Measurements from ENCODE around the gene LRRC45. TPM values are rescaled to one million over a fixed set of nuclear protein-coding genes. Genes with fewer than 3 reads are reported as not detected.

The LRRC45 gene
- total and polyA plus RNA-seq, 2 of the 4 experiments (the other 2 are of a cell fraction): 7.2 to 10.2 TPM

DNA sequence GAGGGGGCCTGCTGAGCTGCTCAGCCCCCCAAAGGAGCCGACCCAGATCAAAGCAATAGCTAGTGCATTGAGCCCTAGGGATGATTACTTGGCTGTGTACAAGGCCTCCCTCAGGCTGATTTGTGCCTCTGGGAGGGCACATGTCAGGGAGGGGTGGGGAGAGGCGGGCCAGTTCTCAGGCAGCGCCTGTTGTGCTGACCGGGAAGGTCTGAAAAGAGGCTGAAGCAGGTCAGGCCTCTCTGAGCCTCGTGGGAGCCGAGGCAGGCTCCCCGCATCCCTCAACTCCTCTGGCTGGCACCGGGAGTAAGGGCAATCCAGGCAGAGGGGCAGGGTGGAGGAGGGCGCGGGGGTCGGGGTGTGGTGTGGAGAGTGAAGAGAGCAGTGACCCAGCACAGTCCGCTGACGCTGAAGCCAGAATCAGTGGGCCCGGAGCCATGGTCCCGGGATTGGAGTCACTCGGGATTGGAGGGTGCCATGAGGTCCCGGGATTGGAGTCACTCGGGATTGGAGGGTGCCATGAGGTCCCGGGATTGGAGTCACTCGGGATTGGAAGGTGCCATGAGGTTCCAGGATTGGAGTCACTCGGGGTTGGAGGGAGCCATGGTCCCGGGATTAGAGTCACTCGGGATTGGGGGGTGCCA lies 11.4 kb downstream of the LRRC45 start:
- Histone ChIP-seq H3K36me3 (ENCODE audit: control insufficient read depth, insufficient read depth, low read length) (no peaks in the 10 kb centered on the region), H2AK9ac (replicated peaks; ENCODE audit: low read depth, low read length, poor library complexity) (no peak overlapping the region), H3K4me3 (ENCODE audit: insufficient read depth, low read depth, low read length) (no peak overlapping the region), H3K27me3 (ENCODE audit: control insufficient read depth, insufficient read depth, low read length) (no peaks in the 10 kb centered on the region), H3K9me1 (ENCODE audit: insufficient read depth, low read length) (0 out of 2 replicates have a peak, but pooled peaks cover 7% of the 10 kb centered on the region), H3K18ac (ENCODE audit: low read depth, low read length) (no peak overlapping the region), H3K9ac (ENCODE audit: low read depth, low read length) (no peak overlapping the region), H3K56ac (ENCODE audit: extremely low read depth, insufficient read depth, low read length) (no peak overlapping the region), H2BK120ac (ENCODE audit: low read depth, low read length) (no peak overlapping the region), H3K4me2 (ENCODE audit: low read depth, low read length) (no peak overlapping the region), H4K20me1 (ENCODE audit: insufficient read depth, low read length) (peaks cover 5% of the 10 kb centered on the region), H2AFZ (replicated peaks; ENCODE audit: low read length, poor library complexity) (no peak overlapping the region), H3K79me1 (ENCODE audit: low read depth in 1 of 2, low read length in 2 of 2) (peaks cover 7 to 12% of the 10 kb centered on the region in 2 experiments), H3K4ac (ENCODE audit: low read depth, low read length) (no peak overlapping the region), H2BK20ac (ENCODE audit: low read depth, low read length) (no peak overlapping the region), H3K14ac (replicated peaks; ENCODE audit: low read depth, low read length) (no peak overlapping the region), H2BK5ac (ENCODE audit: low read depth, low read length, poor library complexity, severe bottlenecking) (no peak overlapping the region), H2BK15ac (ENCODE audit: low read depth, low read length) (no peak overlapping the region), H4K91ac (ENCODE audit: insufficient read depth, low read depth, low read length) (no peak overlapping the region), H3K27ac (ENCODE audit: insufficient read depth, low read length) (no peak overlapping the region), H2AK5ac (ENCODE audit: low read depth, low read length) (no peak overlapping the region), H3K9me3 (ENCODE audit: control insufficient read depth, insufficient read depth, low read length) (no peaks in the 10 kb centered on the region), H4K5ac (ENCODE audit: low read depth, low read length) (no peak overlapping the region), H4K8ac (ENCODE audit: low read depth in 2 of 2, low read length in 2 of 2) (no peak overlapping the region), H3K23ac (ENCODE audit: low read depth, low read length) (no peak overlapping the region), H3K4me1 (ENCODE audit: control insufficient read depth, insufficient read depth, low read length) (peaks cover 11% of the 10 kb centered on the region)
- 45% methylated on average over 4 of the region's 23 CpGs; no CpG with 5 or more reads in 1 of the 2 experiments for WGBS, 2 experiments (ENCODE audit: extremely low coverage in 2 of 2, insufficient read length in 1 of 2)
- CTCF ChIA-PET: no interaction called here
- TF ChIP-seq MAZ (IDR thresholded peaks at IDR 0.05; ENCODE audit: borderline replicate concordance, low read depth, low read length) (no peak), NFE2L2 (IDR thresholded peaks at IDR 0.05; ENCODE audit: low read depth, low read length) (no peak), POLR2A (IDR thresholded peaks at IDR 0.05; ENCODE audit: low read depth, low read length) (no peak), RFX5 (IDR thresholded peaks at IDR 0.05; ENCODE audit: low read depth, low read length) (no peak), RAD21 (IDR thresholded peaks at IDR 0.05; ENCODE audit: low read length) (no peak), FOS (IDR thresholded peaks at IDR 0.05; ENCODE audit: low read depth, low read length) (no peak), MAFK (IDR thresholded peaks at IDR 0.05; ENCODE audit: low read depth, low read length) (no peak), BHLHE40 (IDR thresholded peaks at IDR 0.05; ENCODE audit: low read depth, low read length) (no peak), RCOR1 (IDR thresholded peaks at IDR 0.05; ENCODE audit: insufficient replicate concordance, low read length) (no peak), CEBPB (IDR thresholded peaks at IDR 0.05; ENCODE audit: low read depth, low read length) (no peak)
- TF ChIP-seq, protein P1, sequence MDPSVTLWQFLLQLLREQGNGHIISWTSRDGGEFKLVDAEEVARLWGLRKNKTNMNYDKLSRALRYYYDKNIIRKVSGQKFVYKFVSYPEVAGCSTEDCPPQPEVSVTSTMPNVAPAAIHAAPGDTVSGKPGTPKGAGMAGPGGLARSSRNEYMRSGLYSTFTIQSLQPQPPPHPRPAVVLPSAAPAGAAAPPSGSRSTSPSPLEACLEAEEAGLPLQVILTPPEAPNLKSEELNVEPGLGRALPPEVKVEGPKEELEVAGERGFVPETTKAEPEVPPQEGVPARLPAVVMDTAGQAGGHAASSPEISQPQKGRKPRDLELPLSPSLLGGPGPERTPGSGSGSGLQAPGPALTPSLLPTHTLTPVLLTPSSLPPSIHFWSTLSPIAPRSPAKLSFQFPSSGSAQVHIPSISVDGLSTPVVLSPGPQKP (IDR thresholded peaks at IDR 0.05; ENCODE audit: borderline replicate concordance, low read depth, low read length): no peak
- intact Hi-C loops (cut with micrococcal nuclease): loop anchor here (10.0 kb wide), 1 partner anchor 290 kb away; no protein-coding TSS in a partner anchor
- POLR2A ChIA-PET (ENCODE audit: unreplicated experiment): no interaction called here
- DNase-seq: no peak
- dilution Hi-C loops (cut with HindIII; ENCODE audit: low sequenced_read_pairs, unreplicated experiment): no loop called here
- in situ Hi-C loops (cut with MboI; ENCODE audit: low sequenced_read_pairs): loop anchor here (5.0 kb wide), 1 partner anchor 123 kb away; no protein-coding TSS in a partner anchor
- no peak for ATAC-seq (ENCODE audit: low read depth)
- no TSS peak for BruUV-seq (replicated peaks)

All from IMR-90 (cell line).